Subcutaneous adipose tissue (tissue), 4 donors: Measurements from ENCODE around the gene TMEM131. TPM values are rescaled to one million over a fixed set of nuclear protein-coding genes. Genes with fewer than 3 reads are reported as not detected.

Experiments
- CTCF ChIP-seq: fragments of 450-650 bp; IDR thresholded peaks from one replicate; pipeline ENCODE4 v1.5.1; 2016; ENCODE audit warnings: low read depth, mild to moderate bottlenecking, control low read depth, antibody characterized with exemption, moderate library complexity
- total RNA-seq, 4 donors: library from RNA; depleted of rRNA; stranded (reverse); fragments of >200 nt; gene quantifications; one replicate each; pipeline ENCODE4 v1.1.0, GENCODE V29; 2016

Gene TMEM131
- total RNA-seq, 4 donors from 2014 or later, result 35.5 to 44.3 (median 39.7) TPM

- TF ChIP-seq CTCF, result no peak
Observed at GRCh38 chr2:97958184-97958583, 37.6 kb downstream of the TMEM131 start.

- no peak for TF ChIP-seq CTCF
Observed at GRCh38 chr2:97957432-97958183, 38.1 kb downstream of the TMEM131 start.

- TF ChIP-seq CTCF, result no peak
Observed at GRCh38 chr2:97953853-97954252, 41.9 kb downstream of the TMEM131 start.

GRCh38 chr2:97952357-97952756 is 43.4 kb downstream of the TMEM131 start:
- TF ChIP-seq CTCF, result no peak

GRCh38 chr2:97951155-97951680 is 44.5 kb downstream of the TMEM131 start:
- TF ChIP-seq CTCF, result no peak

GRCh38 chr2:97950329-97951154 is 45.2 kb downstream of the TMEM131 start:
- no peak for TF ChIP-seq CTCF

GRCh38 chr2:97948926-97949325 is 46.8 kb downstream of the TMEM131 start:
- no peak for TF ChIP-seq CTCF
